Stimulated activated CD4-positive, alpha-beta T cell treated with anti-CD3 and anti-CD28 coated beads, Interleukin-1b, Interleukin-23, amount 100 ng/mL, for 24 hours (primary cell): ENCODE results near the gene CPPED1.

ENCODE experiments used
- DNase-seq, 4 experiments: peaks; one replicate each; pipeline ENCODE4 v3.0.0-alpha.2; 2020; ENCODE audit warnings: low read depth in 4 of 4, low spot score in 1 of 4

CPPED1 gene

GRCh38 chr16:12685806-12686205 lies 117.9 kb downstream of the CPPED1 start:
- no peak for DNase-seq

DNA sequence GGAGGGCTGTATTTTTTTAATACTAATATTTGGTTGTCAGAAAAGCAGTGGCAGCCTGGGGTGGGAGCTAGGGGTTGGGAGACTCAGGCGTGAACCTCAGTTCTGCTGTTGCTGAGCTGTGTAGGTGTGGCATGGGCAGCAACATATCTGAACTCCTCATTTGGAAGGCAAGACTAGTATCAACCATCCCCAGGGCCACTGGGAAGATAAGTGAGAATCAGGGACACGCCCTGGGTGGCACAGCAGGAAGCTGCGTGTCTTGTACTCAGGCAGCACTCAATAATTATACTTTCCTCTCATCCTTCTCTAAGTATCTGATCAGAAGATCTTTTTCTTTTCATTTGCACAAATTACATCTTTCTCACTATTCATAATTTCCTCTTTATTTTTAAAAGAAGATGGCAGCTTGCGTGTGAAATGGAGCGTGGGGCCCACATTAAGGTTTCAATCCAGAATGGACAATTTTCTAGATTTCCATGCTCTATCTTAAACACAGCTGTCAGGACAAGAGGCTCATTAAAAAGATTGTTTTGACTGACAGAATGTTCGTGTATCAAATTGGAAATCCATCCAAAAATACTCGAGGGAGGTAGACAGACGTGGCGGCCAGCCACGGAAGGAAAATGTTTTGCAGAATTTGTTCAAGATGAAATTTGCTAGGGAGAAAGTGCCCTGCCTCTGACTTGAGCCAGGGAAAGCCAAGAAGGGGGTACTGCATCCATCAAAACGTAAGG lies 121.1 kb downstream of the CPPED1 start:
- DNase-seq, result no peak

- DNase-seq, result no peak
Measured at GRCh38 chr16:12681653-12682052, 122.0 kb downstream of the CPPED1 start.

GRCh38 chr16:12680531-12680930 lies 123.2 kb downstream of the CPPED1 start:
- no peak for DNase-seq

GRCh38 chr16:12679660-12680272 lies 123.9 kb downstream of the CPPED1 start:
- DNase-seq, result no peak

DNA sequence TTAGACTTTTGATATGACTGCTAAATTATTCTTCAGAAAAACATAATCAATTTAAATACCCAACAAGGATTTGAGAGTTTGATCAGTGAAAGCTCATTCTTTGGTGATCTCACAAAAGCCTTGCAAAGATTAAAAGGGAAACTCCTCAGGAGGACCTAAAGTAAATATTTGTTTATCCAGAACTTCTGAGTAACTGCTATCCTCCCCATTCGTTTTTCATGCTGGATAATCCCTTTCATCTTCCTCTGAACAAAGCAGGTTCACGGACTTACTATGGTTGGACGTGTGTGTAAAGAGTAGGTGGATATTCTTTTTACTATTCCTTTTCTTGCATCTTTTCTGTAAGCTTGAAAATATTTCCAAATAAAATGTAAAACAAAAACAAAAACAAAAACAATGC lies 124.7 kb downstream of the CPPED1 start:
- DNase-seq, result no peak

- DNase-seq, result no peak
Measured at GRCh38 chr16:12677502-12677901, 126.2 kb downstream of the CPPED1 start.

DNA sequence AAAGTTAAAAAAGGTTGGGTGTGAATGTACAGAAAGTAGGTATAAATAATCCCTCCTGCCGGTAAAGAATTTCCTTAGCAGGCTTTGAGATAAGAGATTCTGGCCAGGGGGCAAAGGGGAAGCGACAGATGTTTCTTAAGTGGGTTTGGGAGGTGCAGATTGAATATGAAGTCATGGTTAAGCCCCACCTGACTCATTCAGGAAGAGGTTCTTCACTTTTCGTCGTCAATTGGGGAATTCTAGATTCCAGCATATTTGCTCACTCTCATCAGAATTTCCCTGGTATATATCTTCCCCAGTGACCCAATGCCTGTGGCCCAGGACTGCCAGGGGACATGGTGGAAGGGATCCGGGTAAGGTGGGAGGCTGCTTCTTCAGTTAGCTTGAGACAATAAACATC lies 127.8 kb downstream of the CPPED1 start:
- DNase-seq, result no peak

DNA sequence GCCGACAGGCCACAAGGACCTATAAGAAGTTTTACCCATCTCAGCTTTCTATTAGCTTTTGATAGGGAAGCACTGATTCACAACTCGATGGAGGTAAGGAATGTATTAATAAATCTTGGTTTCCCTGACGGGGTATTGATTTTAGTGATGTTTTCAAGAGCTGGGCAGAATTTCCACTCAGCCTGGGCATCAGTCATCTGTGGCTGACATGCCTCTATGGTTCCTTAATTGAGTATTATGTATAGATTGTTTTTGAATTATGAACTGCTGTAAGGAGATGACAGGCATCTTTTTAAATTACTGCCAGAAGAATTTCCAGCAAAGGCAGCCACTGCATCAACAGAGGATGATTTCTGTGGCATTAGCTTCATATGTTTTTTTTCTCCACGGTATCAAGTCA lies 128.6 kb downstream of the CPPED1 start:
- no peak for DNase-seq

DNA sequence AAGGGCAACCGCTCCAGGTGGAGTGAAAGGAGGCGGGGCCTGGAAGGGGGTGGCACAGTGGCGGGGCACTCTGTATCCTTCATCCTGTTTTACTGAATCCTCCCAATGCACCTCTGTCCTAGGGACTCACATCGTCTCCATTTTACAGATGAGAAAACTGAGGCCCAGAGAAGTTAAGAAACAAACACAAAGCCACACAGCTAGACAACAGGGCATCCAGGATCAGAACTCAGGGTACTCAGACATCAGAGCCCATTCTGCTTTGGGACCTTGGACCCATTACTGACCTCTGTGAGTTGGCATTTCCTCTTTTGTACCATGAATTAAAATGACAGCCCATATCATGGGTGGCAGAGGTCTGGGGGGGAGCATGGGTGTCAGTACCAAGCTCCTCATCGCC lies 129.2 kb downstream of the CPPED1 start:
- no peak for DNase-seq

DNA sequence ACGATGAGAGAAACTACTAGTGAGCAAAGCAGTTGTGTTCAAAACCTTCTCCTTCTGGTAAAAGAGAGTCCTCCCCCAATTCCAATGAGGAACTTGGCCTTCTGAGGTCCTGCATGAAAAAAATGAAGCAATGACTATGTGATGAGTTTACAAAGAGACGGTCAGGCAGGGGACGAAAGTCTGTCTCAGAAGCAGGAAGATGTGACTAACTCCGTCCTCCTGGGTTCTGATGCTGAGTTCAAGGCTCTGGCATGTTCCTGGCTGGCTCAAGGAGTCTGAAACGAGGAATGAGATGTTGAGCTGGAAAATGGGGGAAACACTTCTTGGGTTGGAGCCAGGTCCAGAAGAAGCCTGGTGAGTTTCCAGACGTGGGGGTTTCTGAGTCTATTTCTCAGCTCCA lies 129.6 kb downstream of the CPPED1 start:
- no peak for DNase-seq

- DNase-seq, result no peak
Measured at GRCh38 chr16:12673466-12673865, 130.2 kb downstream of the CPPED1 start.

DNA sequence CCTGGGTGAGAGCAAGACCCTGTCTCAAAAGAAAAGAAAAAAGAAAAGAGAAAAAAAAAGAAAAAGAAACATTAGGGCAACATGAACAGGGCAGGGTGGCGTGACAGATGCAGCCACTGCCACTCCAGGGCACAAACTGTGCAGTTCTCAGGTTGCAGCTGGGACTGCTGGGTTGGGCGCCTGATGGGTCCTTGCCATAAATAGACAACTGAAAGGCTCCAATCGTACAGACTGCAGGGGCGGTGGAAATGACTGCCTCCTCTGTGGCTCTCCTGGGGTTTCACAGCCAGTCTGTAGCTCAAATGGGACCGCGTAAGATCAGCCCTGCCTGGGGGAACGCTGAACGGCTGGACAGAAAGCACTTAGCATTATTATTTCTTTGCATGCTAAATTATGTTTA lies 130.7 kb downstream of the CPPED1 start:
- DNase-seq, result no peak

DNA sequence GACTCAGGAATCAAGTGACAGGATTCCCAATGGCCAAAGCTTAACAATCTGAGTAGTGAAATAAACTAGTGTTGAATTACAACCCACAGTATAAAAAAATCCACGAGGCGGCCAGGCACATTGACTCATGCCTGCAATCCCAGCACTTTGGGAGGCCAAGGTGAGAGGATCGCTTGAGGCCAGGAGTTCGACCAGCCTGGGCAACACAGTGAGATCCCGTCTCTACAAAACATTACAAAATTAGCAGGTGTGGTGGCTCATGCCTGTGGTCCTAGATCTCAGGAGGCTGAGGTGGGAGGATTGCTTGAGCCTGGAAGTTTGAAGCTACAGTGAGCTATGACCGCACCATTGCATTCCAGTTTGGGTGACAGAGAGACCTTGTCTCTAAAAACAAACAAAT lies 133.8 kb downstream of the CPPED1 start:
- no peak for DNase-seq

- no peak for DNase-seq
Measured at GRCh38 chr16:12667909-12668308, 135.8 kb downstream of the CPPED1 start.

DNA sequence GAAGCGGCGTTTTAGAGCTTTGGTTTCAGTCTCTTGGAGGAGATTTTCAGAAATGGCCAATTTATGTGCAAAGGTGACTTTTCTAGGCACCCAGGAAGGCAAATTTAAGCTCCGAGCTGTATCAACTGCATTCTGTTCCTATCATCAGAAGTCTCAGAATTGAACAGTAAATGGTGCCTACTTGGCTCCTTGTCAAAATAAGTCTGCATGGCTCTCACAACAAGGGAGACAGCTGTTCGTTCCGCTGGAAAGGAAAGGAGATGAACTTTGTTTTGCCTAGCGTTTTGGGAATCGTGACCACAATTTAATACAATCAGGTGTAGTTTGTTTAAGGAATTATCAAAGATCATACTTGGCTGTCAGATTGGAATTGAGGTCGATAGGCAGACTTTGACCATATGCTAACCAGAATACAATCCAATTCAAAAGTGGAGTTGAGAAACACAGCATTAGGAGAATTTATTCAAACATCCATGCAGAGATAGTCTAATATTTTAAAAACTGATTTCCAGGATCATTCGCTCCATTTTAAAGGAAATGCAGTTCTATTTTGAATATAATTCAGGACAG lies 139.4 kb downstream of the CPPED1 start:
- DNase-seq, result no peak

DNA sequence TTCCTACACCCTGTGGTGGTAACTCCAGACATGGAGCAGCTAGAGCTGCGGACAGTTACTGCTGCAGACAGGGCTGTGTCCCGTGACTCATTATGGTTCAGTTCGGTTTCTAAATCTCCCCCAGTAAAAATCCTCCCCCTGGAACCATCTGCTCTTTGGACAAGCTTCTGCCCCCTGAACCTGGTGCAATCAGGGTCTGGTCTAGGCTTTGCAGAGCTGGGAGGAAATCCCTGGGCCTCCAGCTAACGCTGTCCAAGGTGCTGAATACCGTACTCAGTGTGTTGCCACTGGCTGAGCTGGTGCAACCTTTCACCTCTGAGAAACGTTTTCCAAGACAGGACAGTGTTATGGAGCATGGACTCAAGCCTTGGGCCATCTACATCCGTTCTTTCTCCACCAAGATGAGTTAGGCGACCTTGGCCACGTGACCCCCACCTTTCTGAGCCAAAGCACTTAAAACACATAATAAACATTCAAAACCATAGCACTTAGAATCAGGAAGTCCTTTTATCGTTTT lies 142.0 kb downstream of the CPPED1 start:
- no peak for DNase-seq

DNA sequence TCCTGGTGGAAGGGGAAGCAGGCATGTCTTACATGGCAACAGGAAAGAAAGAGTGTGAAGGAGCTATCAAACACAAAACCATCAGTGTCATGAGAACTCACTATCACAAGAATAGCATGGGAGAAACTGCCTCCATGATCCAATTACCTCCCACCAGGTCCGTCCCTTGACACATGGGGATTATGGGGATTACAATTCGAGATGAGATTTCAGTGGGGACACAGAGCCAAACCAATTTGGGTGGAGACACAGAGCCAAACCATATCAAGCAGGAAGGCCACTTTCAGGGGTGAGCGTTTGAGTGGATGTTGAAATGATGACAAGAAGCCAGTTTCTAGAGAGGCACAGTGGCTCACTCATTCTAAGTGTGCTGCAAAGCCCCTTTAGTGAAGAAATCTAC lies 143.8 kb downstream of the CPPED1 start:
- no peak for DNase-seq

DNA sequence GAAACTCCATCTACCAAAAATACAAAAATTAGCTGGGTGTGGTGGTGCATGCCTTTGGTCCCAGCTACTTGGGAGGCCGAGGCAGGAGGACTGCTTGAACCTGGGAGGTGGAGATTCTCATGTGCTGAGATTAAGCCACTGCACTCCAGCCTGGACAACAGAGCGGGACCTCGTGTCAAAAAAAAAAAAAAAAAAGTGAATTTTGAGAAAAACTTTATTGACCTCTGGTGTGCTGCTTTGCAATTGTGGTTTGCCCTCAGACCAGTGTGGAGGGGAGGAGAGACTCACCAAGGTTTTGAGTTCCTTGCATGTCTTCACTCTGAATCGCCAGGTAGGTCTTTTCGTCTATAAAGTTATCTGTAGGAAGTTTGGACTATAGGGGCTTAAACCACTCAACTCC lies 145.2 kb downstream of the CPPED1 start:
- no peak for DNase-seq

DNA sequence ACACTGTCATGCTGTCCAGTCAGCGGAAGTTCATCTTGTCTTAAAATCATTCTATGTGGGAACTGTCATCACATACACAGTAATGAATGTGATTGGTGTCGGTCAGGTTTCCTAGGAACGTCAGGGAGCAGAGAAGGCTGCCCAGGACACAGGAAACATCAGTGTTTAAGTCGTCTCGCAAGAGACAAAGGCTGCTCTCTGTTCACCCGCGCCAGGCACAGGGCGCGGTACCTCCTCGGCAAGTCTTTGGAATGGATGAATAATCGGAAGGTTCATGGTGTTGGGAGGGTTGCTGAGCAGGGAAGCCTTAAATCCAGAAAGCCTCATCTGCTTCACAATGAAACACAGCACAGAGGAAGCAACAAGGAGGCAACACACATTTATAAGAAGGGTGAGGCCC lies 148.2 kb downstream of the CPPED1 start:
- no peak for DNase-seq

DNA sequence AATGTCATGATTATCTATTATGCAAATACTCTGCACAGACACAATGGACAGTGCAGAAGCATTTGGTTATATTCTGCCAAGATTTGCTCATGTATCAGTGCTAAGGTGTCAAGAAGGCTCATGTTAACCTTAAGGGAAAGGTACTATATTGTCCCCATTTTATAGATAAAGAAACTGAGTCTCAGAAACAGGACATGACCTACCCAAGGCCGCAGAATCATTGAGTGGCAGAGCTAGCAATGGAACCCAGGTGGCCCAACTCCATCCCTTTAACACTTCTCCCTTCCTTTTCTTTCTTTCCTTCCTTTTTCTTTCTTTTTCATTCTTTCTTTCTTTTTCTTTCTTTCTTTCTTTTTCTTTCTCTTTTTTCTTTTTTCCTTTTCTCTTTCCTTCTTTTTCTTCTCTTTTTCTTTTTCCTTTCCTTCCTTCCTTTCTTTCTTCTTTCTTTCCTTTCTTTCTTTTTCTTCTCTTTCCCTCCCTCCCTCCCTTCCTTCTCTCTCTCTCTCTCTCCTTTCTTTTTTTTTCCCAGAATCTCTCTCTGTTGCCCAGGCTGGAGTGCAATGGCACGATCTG lies 149.8 kb downstream of the CPPED1 start:
- no peak for DNase-seq

- no peak for DNase-seq
Measured at GRCh38 chr16:12652924-12653323, 150.8 kb downstream of the CPPED1 start.
